Renal pelvis (tissue), 4 donors: ENCODE results near the gene NFYC. TPM values are rescaled to one million over a fixed set of nuclear protein-coding genes. Genes with fewer than 3 reads are reported as not detected.

Experiments
- DNase-seq: peaks from one replicate; pipeline ENCODE4 v3.0.0-alpha.2; 2013
- polyA plus RNA-seq, 3 donors: library from polyadenylated mRNA; unstranded; fragments of 120-200 nt; gene quantifications; one replicate each; pipeline ENCODE4 v1.2.1, GENCODE V29; 2013; ENCODE audit not compliant: insufficient read length in 3 of 3

Gene NFYC
- polyA plus RNA-seq, 3 donors, result 95.0 to 121 (median 116) TPM

DNA sequence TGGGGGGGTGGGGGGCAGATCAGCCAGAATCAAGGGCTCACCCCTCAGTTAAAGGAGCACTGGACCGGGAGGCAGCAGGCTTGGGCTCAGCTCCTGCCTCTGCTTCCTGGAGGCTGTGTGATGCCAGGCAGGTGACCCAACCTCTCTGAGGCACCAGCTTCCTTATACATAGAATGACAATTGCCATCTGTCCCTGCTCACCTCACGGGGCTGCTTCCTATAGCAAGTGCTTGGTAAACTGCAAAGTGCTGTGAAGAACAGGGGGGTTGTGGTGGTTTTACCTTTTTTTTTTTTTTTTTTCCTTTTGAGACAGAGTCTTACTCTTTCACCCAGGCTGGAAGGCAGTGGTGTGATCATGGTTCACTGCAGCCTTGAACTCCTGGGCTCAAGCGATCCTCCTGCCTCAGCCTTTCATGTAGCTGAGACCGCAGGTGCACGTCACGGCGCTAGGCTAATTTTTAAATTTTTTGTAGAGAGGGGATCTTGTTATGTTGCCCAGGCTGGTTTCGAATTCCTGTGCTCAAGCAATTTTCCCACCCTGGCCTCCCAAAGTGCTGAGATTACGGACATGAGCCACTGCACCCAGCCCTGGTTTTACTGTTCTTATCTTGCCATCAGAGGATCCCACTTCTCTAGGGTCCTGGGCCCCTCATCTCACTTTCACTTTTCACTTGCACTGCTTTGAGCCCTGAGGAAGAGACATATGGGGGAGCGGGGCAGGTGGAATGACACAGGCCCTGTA lies 103.6 kb downstream of the NFYC start:
- no peak for DNase-seq

DNA sequence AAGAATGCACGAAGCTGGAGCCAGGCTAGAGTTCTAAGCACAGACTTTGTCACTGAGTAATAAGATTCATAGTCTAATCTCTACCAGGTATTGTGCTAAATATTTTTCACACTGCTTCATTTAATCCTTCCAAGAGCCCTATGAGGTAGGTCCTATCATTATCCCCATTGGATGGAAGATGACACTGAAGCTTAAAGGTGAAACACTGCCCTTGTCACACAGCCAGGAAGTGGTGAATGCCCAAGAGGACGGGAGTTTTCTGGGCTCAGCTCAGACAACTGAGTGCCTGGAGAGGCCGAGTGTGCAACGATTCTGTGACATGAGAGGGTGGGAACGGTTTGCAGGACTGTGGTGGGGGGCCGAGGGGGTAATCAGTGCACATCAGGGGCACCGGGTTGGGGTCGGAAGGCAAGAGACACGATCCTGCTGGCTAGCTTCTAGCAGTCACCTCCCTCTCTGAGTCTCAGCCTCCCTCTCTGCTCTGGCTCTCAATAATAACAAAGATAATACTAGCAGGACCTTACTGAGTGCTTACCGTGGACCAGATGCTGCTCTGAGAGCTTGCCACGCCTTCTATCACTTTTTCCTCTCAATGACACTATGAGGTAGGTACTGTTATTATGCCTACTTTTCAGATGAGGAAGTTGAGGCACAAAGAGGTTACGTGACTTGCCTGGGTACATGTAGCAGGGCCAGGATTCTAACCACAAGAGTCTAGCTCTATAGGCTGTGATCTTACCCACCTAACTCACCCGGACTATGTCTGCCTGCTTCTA lies 104.5 kb downstream of the NFYC start:
- no peak for DNase-seq

DNA sequence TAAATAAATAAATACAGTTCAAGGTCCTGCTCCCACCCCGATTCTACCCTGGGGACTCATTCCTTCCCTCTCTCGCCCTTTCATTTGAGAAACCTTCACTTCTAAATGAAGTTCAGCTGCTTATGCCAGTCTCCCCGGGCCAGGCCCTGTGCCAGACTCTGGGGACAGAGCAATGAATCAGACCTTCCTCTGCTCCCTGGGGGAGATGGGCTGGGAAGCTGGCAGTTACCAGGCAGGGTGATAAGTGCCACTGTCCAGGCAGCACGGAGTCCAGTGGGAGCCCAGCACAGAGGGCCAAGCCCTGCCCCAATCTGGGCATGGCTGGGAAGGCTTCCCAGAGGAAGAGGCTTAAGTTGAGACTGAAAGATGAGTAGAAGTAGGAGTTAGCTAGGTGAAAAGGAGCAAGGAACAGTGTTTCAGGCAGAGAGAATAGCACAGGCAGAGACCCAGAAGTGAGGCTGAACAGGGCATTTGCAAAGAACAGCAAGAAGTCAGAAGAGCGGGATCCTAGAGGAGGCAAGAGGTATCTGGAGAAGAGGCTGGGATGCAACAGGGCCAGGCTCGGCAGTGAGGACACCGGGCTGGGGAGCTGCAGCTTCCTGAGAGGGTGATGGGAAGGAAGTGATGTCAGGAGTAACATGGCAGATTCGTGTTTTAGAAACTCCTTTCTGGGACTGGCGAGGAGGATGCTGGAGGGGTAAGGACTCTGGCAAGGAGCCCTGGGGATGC lies 105.6 kb downstream of the NFYC start:
- no peak for DNase-seq

DNA sequence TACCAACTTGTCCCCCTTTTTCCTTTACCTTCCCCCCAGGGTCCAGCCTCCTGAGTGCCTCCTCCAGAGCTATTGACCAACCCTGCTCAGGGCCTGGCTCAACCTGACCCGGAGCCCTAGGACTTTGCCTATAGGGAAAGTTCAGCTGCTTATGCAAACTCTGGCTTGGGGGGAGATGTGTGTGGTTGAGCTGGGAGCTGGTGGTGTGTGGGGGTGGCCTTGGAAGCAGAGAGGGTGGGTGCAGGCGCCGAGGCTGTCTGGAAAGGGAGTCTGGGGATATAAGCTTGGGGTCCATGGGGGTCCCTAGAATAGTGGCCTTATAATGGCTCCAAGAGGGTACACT lies 106.1 kb downstream of the NFYC start:
- DNase-seq, result no peak

GRCh38 chr1:40798366-40799281 lies 107.1 kb downstream of the NFYC start:
- no peak for DNase-seq

DNA sequence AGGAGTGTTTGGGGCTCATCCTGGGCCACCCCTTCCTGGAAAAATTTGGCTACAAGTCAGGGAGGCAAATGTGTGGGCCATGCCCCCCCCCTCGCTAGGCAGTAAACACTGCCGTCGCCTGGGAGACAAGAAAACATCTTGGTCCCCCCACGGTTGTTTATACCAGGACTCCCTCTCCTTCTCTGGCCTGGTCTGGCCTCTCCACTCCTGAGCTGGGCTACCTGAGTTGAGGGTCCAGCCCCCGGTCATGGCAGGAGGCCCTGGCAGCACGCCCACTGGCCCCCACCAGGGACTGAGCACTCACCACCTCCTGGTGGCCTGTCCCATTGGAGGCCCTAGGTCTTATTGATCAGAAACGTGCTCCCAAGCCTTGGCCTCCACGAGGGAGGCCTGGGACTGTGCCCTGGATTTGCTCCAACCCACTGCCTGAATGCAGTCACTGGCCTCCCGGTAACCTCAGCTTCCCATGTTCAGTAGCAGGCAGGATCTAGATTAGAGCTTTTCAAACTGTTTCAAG lies 107.9 kb downstream of the NFYC start:
- DNase-seq, result no peak

DNA sequence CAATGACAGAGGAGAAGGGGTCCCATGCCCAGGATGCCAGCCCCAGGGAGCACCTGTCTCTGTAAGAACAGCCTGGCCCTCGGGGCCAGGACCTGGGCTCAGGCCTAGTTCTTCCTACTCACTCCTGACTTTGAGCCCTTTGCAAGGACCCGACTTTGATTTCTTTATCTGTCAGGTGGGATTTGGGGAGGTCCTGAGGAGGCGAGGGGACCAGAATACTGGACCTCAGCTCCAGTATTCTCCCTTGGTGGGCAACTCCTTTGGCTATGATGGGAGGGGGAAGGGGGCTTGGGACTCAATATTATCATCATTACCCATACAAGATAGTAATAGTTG lies 110.2 kb downstream of the NFYC start:
- no peak for DNase-seq

GRCh38 chr1:40802078-40802741 lies 110.7 kb downstream of the NFYC start:
- DNase-seq, result peak; percentile 78

GRCh38 chr1:40802742-40803113 lies 111.2 kb downstream of the NFYC start:
- no peak for DNase-seq

- no peak for DNase-seq
Observed at GRCh38 chr1:40803447-40803846, 111.9 kb downstream of the NFYC start.

GRCh38 chr1:40803902-40804301 lies 112.4 kb downstream of the NFYC start:
- no peak for DNase-seq

- DNase-seq, result no peak
Observed at GRCh38 chr1:40806240-40806639, 114.7 kb downstream of the NFYC start.

DNA sequence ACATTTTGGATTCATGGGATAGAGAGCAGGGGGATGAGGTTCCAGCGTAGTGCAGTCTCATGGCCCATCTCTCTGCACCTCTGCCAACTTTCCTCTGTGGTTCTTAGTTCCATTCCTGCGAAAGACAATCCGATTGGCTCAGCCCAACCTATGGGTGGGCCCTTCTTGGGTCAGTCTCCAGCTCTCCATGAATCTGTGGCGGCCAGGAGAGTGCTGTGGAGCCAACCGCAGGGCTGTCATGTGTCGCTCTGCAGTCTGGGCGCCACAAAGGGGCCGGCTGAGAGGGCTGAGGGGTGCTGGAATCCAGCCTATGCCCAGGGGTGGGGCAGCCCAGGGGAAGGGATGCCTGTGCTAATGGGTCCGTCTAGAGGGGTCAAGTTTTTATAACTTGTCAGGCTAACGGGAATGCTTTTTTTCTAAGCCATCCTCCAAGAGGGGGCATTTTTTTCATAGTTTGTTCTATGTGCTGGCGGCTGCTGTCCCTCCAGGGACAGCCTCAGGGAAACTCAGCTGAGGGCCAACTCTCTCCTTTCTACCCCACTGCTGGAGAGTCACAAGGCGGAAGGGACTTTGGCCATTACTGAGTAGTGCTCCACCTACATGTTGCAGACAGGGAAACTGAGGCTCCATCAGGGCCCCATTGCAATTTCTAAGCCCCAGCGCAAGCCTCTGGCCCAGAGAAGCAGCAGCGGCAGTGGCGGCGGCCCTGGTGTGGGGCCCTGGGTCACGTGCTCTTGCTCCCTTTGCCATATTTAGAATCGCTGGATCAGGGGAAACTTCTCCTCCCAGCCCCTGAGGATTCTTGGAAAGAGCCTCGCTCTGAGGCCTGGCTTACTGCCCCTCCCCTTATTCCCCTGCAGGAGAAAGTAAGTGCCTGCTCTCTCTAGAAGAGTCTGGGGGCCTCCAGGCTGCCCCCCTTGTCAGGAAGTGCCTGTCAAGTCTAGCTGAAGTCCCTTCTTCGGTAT lies 115.5 kb downstream of the NFYC start:
- no peak for DNase-seq

DNA sequence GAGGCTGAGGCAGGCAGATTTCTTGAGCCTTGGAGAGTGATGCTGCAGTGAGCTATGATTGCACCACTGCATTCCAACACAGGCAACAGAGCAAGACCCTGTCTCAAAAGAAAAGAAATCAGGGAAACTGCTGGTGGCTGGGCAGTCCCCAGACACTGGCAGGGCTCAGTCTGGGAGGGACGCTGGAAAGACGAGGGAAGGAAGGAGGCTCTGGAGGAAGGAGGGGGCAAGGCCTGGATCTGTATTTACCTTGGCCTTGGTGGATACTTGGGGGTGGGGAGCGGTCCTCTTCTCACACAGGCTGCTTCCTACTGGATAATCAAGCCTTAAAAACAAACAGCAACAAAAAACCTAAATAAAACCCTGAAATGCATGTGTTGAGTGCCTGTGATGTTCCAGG lies 116.5 kb downstream of the NFYC start:
- DNase-seq, result no peak

DNA sequence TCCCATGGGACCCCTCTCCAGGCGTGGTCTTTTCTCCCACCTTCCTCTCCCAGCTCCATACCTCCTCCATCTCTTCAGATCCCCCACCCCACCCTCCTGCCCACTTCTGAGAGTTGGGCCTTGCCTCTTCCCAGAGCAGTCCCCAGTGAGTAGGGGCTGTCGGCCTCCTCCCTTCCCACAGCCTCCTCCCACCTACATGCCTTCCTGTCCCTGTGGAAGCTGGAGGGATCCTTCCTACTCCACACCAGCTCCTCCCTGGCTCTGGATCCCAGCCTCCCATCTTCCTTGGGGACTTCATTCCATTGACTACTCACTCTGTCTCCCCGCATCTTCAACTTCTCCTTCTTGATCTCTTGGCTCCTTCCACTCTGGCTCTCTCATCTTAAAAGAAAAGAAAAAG lies 116.9 kb downstream of the NFYC start:
- no peak for DNase-seq

DNA sequence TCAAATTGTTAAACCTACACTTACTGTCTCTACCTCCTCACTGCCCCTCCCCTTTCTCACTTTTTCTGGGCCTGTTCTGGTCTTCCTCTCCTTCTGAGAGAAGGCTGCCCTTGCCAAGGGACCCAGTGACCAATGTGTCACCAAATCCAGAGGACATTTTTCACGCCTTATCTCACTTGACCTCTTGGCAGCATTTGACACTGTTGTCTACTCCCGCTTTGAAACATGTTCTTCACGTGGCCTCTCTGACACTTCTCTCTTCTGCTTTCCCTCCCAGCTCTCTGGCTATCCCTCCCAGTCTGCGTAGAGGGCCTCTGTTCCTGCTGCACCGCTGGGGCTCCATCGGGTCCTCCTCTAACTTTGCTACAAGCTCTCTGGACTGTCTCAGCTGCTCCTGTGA lies 117.4 kb downstream of the NFYC start:
- no peak for DNase-seq

DNA sequence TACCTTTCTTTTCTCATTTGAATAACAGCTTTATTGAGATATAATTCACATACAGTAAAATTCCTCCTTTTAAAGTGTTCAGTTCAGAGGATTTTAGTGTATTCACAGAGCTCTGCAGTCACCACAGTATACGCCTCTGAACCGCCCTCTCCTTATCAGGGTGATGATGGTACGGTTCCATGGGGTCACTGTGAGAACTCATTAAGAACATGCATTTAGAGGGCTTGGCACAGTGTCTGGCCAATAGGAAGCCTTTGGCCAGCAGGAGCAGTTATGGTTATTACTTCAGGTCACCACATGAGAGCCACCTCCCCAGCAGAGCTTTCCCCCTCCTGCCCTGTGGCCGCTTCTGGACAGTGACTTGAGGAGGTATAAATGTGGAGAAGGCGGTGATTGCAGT lies 119.4 kb downstream of the NFYC start:
- no peak for DNase-seq

- no peak for DNase-seq
Observed at GRCh38 chr1:40815420-40815819, 123.9 kb downstream of the NFYC start.

GRCh38 chr1:40817791-40818263 lies 126.3 kb downstream of the NFYC start:
- DNase-seq, result no peak
